ENCODE results near the gene KIAA0513.
A peak's percentile ranks its signal among the peaks of the same experiment; 100 is the strongest.

The KIAA0513 gene

DNA sequence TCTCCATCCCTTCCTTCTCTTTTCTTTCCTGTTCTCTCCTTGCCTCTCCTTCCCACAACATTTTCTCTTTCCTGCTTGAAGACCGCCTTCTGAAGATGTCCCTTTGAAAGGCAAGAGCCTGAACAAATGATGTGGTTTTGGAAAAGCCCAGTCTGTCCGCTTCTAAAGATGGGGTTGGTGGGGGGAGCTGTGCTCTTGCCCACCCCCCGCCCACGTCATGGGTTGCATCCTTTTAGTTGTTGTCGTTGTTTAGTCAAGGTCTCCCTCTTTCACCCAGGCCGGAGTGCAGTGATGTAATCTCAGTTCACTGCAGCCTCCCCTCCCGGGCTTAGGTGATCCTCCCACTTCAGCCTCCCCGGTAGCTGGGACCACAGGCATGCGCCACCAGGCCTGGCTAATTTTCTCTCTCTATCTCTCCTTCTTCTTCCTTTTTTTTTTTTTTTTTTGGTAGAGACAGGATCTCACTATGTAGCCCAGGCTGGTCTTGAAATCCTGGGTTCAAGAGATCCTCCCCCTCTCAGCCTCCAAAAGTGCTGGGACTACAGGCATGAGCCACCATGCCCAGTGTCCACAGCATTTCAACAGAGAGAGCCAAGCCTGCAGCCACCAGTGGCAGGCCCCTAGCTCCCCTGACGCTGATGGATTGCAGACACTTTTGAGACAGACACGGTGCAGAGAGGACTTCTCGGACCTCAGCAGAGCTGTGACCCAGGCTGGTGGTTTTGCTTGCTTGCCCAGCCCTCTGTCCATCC, 110.7 kb downstream of the KIAA0513 start:
- Histone ChIP-seq H3K27ac (no peak overlapping the region), H3K27me3 (ENCODE audit: insufficient read depth, low read depth, severe bottlenecking) (no peaks in the 10 kb centered on the region), H3K36me3 (no peaks in the 10 kb centered on the region), H3K9me3 (ENCODE audit: severe bottlenecking) (no peaks in the 10 kb centered on the region), H3K4me3 (ENCODE audit: low read depth, low read length) (no peak overlapping the region)
- TF ChIP-seq, protein P1, sequence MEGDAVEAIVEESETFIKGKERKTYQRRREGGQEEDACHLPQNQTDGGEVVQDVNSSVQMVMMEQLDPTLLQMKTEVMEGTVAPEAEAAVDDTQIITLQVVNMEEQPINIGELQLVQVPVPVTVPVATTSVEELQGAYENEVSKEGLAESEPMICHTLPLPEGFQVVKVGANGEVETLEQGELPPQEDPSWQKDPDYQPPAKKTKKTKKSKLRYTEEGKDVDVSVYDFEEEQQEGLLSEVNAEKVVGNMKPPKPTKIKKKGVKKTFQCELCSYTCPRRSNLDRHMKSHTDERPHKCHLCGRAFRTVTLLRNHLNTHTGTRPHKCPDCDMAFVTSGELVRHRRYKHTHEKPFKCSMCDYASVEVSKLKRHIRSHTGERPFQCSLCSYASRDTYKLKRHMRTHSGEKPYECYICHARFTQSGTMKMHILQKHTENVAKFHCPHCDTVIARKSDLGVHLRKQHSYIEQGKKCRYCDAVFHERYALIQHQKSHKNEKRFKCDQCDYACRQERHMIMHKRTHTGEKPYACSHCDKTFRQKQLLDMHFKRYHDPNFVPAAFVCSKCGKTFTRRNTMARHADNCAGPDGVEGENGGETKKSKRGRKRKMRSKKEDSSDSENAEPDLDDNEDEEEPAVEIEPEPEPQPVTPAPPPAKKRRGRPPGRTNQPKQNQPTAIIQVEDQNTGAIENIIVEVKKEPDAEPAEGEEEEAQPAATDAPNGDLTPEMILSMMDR (IDR thresholded peaks at IDR 0.05; ENCODE audit: low read depth, low read length): no peak
- no peak for DNase-seq

DNA sequence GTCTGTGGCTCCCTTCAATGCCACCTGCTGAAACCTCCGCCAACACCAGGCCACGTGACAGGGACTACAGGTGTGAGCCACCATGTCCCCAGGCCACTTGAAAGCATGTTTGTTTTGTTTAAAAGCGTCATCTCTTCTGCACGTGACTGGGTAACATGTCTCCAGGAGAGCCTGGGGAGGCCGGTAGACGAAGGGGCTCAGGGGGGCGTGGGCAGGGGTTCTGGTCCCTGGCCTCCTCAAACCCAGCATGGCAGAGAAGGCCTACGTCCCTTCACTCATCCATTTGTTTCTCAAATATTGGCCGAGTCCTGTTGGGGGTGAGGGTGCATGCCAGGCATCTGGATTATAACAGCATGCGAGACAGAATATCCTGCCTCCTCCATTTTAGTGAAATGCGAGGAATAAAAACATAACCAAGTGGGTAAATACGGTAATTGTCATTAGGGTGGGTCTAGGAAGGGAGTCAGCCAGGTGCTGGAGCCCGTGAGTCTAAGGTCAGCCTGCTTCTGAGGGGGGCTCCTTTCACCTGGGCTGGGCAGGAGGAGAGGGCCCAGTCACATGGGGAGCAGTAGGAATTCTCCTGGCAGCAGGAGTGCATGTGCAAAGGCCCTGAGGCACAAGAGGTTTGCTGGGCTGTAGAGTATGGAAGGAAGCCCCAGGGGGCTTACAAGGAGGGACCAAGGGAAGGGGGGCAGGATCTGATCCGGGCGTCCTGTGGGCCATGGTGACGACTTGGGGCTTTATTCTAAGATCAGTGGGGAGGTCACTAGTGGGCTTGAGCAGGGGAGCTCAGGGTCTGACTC, 111.4 kb downstream of the KIAA0513 start:
- Histone ChIP-seq H3K4me3 (ENCODE audit: low read depth, low read length) (no peak overlapping the region), H3K36me3 (no peaks in the 10 kb centered on the region), H3K27me3 (ENCODE audit: insufficient read depth, low read depth, severe bottlenecking) (no peaks in the 10 kb centered on the region), H3K9me3 (ENCODE audit: severe bottlenecking) (no peaks in the 10 kb centered on the region), H3K27ac (no peak overlapping the region)
- no peak for DNase-seq
- TF ChIP-seq, protein P1 (IDR thresholded peaks at IDR 0.05; ENCODE audit: low read depth, low read length): no peak

DNA sequence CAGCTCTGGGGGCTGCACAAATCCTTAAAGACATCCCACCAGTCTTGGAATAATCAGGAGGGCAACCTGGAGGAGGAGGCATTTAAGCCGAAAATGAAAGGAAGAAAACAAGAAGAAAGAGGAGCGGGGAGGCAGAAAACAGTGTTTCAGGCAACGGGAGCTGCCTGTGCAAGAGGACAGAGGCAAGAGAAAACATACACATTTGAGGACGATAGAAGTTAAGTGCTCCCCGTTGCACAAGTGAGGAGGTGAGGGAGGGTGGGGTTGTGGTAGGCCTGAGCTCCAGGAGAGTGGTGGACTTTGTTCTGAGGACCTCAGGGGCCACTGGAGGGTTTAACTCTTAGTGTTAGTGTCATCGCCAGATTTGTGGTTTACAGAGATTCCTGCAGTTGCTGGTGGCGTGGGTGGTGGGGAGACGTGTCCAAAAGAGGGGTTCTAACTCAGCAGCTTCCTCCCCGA, 112.3 kb downstream of the KIAA0513 start:
- no peaks in the 10 kb centered on the region for H3K36me3 ChIP-seq
- no peaks in the 10 kb centered on the region for H3K27me3 ChIP-seq (ENCODE audit: insufficient read depth, low read depth, severe bottlenecking)
- no peak for DNase-seq

GRCh38 chr16:85140455-85141012, 112.9 kb downstream of the KIAA0513 start:
- Histone ChIP-seq H3K27ac (no peak overlapping the region), H3K36me3 (no peaks in the 10 kb centered on the region), H3K4me3 (ENCODE audit: low read depth, low read length) (no peak overlapping the region), H3K27me3 (ENCODE audit: insufficient read depth, low read depth, severe bottlenecking) (no peaks in the 10 kb centered on the region), H3K9me3 (ENCODE audit: severe bottlenecking) (no peaks in the 10 kb centered on the region)
- DNase-seq: no peak
- TF ChIP-seq, protein P1 (IDR thresholded peaks at IDR 0.05; ENCODE audit: low read depth, low read length): no peak

More for the DNA sequence above, 112.3 kb downstream of the KIAA0513 start:
- Histone ChIP-seq H3K4me3 (ENCODE audit: low read depth, low read length) (no peak overlapping the region), H3K27ac (no peak overlapping the region), H3K9me3 (ENCODE audit: severe bottlenecking) (no peaks in the 10 kb centered on the region)
- TF ChIP-seq, protein P1 (IDR thresholded peaks at IDR 0.05; ENCODE audit: low read depth, low read length): no peak

GRCh38 chr16:85141491-85142128, 114.0 kb downstream of the KIAA0513 start:
- peak overlapping the region; percentile 65 for H3K27ac ChIP-seq
- no peaks in the 10 kb centered on the region for H3K9me3 ChIP-seq (ENCODE audit: severe bottlenecking)
- H3K27me3 ChIP-seq (ENCODE audit: insufficient read depth, low read depth, severe bottlenecking): no peaks in the 10 kb centered on the region
- no peaks in the 10 kb centered on the region for H3K36me3 ChIP-seq
- DNase-seq: peak; percentile 78
- H3K4me3 ChIP-seq (ENCODE audit: low read depth, low read length): no peak overlapping the region
- TF ChIP-seq, protein P1 (IDR thresholded peaks at IDR 0.05; ENCODE audit: low read depth, low read length): no peak

Measured in WERI-Rb-1 (cell line).